ENCODE measurements around the gene COLGALT1.

The COLGALT1 gene

DNA sequence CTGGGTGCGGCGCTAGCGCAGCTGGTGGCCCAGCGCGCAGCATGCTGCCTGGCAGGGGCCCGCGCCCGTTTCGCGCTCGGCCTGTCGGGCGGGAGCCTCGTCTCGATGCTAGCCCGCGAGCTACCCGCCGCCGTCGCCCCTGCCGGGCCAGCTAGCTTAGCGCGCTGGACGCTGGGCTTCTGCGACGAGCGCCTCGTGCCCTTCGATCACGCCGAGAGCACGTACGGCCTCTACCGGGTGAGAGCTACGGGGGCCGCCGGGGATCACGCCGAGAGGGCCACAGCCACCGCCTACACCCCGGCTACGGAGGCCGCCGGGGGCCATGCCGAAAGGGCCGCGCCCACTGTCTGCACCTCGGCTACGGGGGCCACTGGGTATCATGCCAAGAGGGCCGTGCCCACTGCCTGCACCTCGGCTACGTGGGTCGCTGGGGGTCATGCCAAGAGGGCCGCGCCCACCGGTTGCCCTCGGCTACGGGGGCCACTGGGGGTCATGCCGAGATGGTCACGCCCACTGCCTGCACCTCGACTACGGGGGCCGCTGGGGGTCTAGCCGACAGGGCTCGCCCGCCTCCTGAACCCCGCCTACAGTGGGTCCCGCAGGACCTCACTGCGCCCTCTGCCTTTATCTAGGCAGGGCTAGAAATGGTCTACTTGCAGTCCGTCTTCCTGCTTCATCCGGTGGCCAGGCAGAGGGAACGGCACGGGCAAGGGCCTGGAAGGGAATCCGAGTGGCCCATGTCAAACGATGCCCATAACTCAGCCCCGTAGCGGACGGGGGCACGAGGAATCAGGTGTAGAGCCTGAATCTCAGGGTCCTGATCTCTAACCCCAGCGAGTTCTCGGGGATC, 43.5 kb upstream of the COLGALT1 start (continued):
- TF ChIP-seq, protein P1, sequence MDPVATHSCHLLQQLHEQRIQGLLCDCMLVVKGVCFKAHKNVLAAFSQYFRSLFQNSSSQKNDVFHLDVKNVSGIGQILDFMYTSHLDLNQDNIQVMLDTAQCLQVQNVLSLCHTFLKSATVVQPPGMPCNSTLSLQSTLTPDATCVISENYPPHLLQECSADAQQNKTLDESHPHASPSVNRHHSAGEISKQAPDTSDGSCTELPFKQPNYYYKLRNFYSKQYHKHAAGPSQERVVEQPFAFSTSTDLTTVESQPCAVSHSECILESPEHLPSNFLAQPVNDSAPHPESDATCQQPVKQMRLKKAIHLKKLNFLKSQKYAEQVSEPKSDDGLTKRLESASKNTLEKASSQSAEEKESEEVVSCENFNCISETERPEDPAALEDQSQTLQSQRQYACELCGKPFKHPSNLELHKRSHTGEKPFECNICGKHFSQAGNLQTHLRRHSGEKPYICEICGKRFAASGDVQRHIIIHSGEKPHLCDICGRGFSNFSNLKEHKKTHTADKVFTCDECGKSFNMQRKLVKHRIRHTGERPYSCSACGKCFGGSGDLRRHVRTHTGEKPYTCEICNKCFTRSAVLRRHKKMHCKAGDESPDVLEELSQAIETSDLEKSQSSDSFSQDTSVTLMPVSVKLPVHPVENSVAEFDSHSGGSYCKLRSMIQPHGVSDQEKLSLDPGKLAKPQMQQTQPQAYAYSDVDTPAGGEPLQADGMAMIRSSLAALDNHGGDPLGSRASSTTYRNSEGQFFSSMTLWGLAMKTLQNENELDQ (tag by site-specific recombination; IDR thresholded peaks at IDR 0.05; ENCODE audit: low read depth), result no peak
- TF ChIP-seq RBAK (tag by site-specific recombination; IDR thresholded peaks at IDR 0.05) (no peak), BCL11A (tag by site-specific recombination; IDR thresholded peaks at IDR 0.05; ENCODE audit: low read depth) (no peak), SP2 (tag by site-specific recombination; IDR thresholded peaks at IDR 0.05) (peak; percentile 53), ZSCAN23 (tag by site-specific recombination; IDR thresholded peaks at IDR 0.05) (no peak; the same call in 1 of the 2 replicates), SETDB1 (IDR thresholded peaks at IDR 0.05; ENCODE audit: insufficient read length, low read length) (no peak), MYNN (tag by site-specific recombination; IDR thresholded peaks at IDR 0.05; ENCODE audit: borderline replicate concordance) (no peak), PRDM1 (tag by site-specific recombination; IDR thresholded peaks at IDR 0.05) (no peak), ZNF510 (tag by site-specific recombination; IDR thresholded peaks at IDR 0.05; ENCODE audit: insufficient replicate concordance) (no peak), IKZF3 (tag by site-specific recombination; IDR thresholded peaks at IDR 0.05) (no peak), ZNF48 (tag by site-specific recombination; IDR thresholded peaks at IDR 0.05) (no peak), ZNF785 (tag by site-specific recombination; IDR thresholded peaks at IDR 0.05) (no peak), ZNF311 (tag by site-specific recombination; IDR thresholded peaks at IDR 0.05; ENCODE audit: borderline replicate concordance) (no peak), ZNF843 (tag by site-specific recombination; IDR thresholded peaks at IDR 0.05) (peak; percentile 47; the same call in 1 of the 2 replicates), ZNF121 (tag by site-specific recombination; IDR thresholded peaks at IDR 0.05) (no peak), ZNF777 (tag by site-specific recombination; IDR thresholded peaks at IDR 0.05; ENCODE audit: borderline replicate concordance) (peak; percentile 65; the same call in 1 of the 2 replicates), SCRT2 (tag by site-specific recombination; IDR thresholded peaks at IDR 0.05) (peak; percentile 85)
- TF ChIP-seq, protein P2, sequence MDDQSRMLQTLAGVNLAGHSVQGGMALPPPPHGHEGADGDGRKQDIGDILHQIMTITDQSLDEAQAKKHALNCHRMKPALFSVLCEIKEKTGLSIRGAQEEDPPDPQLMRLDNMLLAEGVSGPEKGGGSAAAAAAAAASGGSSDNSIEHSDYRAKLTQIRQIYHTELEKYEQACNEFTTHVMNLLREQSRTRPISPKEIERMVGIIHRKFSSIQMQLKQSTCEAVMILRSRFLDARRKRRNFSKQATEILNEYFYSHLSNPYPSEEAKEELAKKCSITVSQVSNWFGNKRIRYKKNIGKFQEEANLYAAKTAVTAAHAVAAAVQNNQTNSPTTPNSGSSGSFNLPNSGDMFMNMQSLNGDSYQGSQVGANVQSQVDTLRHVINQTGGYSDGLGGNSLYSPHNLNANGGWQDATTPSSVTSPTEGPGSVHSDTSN (CRISPR knock-in tag; IDR thresholded peaks at IDR 0.05), result peak; percentile 73
- TF ChIP-seq, protein P3, sequence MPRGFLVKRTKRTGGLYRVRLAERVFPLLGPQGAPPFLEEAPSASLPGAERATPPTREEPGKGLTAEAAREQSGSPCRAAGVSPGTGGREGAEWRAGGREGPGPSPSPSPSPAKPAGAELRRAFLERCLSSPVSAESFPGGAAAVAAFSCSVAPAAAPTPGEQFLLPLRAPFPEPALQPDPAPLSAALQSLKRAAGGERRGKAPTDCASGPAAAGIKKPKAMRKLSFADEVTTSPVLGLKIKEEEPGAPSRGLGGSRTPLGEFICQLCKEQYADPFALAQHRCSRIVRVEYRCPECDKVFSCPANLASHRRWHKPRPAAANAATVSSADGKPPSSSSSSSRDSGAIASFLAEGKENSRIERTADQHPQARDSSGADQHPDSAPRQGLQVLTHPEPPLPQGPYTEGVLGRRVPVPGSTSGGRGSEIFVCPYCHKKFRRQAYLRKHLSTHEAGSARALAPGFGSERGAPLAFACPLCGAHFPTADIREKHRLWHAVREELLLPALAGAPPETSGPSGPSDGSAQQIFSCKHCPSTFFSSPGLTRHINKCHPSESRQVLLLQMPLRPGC (tag by site-specific recombination; IDR thresholded peaks at IDR 0.05), result no peak
- TF ChIP-seq, protein P4, sequence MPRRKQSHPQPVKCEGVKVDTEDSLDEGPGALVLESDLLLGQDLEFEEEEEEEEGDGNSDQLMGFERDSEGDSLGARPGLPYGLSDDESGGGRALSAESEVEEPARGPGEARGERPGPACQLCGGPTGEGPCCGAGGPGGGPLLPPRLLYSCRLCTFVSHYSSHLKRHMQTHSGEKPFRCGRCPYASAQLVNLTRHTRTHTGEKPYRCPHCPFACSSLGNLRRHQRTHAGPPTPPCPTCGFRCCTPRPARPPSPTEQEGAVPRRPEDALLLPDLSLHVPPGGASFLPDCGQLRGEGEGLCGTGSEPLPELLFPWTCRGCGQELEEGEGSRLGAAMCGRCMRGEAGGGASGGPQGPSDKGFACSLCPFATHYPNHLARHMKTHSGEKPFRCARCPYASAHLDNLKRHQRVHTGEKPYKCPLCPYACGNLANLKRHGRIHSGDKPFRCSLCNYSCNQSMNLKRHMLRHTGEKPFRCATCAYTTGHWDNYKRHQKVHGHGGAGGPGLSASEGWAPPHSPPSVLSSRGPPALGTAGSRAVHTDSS (tag by site-specific recombination; IDR thresholded peaks at IDR 0.05), result no peak
- TF ChIP-seq, protein P5, sequence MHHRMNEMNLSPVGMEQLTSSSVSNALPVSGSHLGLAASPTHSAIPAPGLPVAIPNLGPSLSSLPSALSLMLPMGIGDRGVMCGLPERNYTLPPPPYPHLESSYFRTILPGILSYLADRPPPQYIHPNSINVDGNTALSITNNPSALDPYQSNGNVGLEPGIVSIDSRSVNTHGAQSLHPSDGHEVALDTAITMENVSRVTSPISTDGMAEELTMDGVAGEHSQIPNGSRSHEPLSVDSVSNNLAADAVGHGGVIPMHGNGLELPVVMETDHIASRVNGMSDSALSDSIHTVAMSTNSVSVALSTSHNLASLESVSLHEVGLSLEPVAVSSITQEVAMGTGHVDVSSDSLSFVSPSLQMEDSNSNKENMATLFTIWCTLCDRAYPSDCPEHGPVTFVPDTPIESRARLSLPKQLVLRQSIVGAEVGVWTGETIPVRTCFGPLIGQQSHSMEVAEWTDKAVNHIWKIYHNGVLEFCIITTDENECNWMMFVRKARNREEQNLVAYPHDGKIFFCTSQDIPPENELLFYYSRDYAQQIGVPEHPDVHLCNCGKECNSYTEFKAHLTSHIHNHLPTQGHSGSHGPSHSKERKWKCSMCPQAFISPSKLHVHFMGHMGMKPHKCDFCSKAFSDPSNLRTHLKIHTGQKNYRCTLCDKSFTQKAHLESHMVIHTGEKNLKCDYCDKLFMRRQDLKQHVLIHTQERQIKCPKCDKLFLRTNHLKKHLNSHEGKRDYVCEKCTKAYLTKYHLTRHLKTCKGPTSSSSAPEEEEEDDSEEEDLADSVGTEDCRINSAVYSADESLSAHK (tag by site-specific recombination; IDR thresholded peaks at IDR 0.05), result no peak
- TF ChIP-seq, protein P6, sequence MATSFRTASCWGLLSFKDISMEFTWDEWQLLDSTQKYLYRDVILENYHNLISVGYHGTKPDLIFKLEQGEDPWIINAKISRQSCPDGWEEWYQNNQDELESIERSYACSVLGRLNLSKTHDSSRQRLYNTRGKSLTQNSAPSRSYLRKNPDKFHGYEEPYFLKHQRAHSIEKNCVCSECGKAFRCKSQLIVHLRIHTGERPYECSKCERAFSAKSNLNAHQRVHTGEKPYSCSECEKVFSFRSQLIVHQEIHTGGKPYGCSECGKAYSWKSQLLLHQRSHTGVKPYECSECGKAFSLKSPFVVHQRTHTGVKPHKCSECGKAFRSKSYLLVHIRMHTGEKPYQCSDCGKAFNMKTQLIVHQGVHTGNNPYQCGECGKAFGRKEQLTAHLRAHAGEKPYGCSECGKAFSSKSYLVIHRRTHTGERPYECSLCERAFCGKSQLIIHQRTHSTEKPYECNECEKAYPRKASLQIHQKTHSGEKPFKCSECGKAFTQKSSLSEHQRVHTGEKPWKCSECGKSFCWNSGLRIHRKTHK (tag by site-specific recombination; IDR thresholded peaks at IDR 0.05), result no peak
- TF ChIP-seq, protein P7, sequence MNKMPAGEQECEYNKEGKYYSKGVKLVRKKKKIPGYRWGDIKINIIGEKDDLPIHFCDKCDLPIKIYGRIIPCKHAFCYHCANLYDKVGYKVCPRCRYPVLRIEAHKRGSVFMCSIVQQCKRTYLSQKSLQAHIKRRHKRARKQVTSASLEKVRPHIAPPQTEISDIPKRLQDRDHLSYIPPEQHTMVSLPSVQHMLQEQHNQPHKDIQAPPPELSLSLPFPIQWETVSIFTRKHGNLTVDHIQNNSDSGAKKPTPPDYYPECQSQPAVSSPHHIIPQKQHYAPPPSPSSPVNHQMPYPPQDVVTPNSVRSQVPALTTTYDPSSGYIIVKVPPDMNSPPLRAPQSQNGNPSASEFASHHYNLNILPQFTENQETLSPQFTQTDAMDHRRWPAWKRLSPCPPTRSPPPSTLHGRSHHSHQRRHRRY (tag by site-specific recombination; IDR thresholded peaks at IDR 0.05), result no peak
- TF ChIP-seq, protein P8, sequence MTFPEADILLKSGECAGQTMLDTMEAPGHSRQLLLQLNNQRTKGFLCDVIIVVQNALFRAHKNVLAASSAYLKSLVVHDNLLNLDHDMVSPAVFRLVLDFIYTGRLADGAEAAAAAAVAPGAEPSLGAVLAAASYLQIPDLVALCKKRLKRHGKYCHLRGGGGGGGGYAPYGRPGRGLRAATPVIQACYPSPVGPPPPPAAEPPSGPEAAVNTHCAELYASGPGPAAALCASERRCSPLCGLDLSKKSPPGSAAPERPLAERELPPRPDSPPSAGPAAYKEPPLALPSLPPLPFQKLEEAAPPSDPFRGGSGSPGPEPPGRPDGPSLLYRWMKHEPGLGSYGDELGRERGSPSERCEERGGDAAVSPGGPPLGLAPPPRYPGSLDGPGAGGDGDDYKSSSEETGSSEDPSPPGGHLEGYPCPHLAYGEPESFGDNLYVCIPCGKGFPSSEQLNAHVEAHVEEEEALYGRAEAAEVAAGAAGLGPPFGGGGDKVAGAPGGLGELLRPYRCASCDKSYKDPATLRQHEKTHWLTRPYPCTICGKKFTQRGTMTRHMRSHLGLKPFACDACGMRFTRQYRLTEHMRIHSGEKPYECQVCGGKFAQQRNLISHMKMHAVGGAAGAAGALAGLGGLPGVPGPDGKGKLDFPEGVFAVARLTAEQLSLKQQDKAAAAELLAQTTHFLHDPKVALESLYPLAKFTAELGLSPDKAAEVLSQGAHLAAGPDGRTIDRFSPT (tag by site-specific recombination; IDR thresholded peaks at IDR 0.05), result peak; percentile 99
